HL-60 (cell line): ENCODE measurements around the gene MSI2.
A peak's percentile ranks its signal among the peaks of the same experiment; 100 is the strongest.

ENCODE experiments used
- DNase-seq, 2 experiments: peaks; one replicate each; pipeline ENCODE4 v3.0.0-alpha.2; 2010 to 2020; ENCODE audit warnings: low read depth in 1 of 2, low spot score in 1 of 2
- H3K27ac ChIP-seq: fragments of 250-450 bp; sonication (Bioruptor Pico); replicated peaks from 2 replicates; pipeline ENCODE4 v1.5.1; 2020; ENCODE audit warnings: mild to moderate bottlenecking, moderate library complexity
- H3K27me3 ChIP-seq: fragments of 250-450 bp; sonication (Bioruptor Pico); 2 replicates; pipeline ENCODE4 v1.5.1; 2021; ENCODE audit warnings: mild to moderate bottlenecking, moderate library complexity; ENCODE audit not compliant: insufficient read depth, poor library complexity, severe bottlenecking
- H3K4me3 ChIP-seq: replicated peaks from 2 replicates; pipeline ENCODE4 v1.5.1; 2011; ENCODE audit warnings: mild to moderate bottlenecking, control low read depth, low read length; ENCODE audit not compliant: insufficient read depth
- CTCF ChIP-seq: IDR thresholded peaks from one replicate; pipeline ENCODE4 v1.5.1; 2011; ENCODE audit warnings: low read length, control low read depth, inconsistent platforms; ENCODE audit not compliant: insufficient read depth
- GABPA ChIP-seq: IDR thresholded peaks from 2 replicates; pipeline ENCODE4 v1.6.1; 2012; ENCODE audit warnings: low read depth
- POLR2AphosphoS5 ChIP-seq: IDR thresholded peaks from 2 replicates; pipeline ENCODE4 v1.6.1; 2012; ENCODE audit warnings: low read depth
- REST ChIP-seq: IDR thresholded peaks from 2 replicates; pipeline ENCODE4 v1.6.1; 2012; ENCODE audit warnings: low read depth; ENCODE audit not compliant: insufficient replicate concordance
- SPI1 ChIP-seq: IDR thresholded peaks from 2 replicates; pipeline ENCODE4 v1.6.1; 2012; ENCODE audit warnings: low read depth, mild to moderate bottlenecking, borderline replicate concordance

MSI2 gene

DNA sequence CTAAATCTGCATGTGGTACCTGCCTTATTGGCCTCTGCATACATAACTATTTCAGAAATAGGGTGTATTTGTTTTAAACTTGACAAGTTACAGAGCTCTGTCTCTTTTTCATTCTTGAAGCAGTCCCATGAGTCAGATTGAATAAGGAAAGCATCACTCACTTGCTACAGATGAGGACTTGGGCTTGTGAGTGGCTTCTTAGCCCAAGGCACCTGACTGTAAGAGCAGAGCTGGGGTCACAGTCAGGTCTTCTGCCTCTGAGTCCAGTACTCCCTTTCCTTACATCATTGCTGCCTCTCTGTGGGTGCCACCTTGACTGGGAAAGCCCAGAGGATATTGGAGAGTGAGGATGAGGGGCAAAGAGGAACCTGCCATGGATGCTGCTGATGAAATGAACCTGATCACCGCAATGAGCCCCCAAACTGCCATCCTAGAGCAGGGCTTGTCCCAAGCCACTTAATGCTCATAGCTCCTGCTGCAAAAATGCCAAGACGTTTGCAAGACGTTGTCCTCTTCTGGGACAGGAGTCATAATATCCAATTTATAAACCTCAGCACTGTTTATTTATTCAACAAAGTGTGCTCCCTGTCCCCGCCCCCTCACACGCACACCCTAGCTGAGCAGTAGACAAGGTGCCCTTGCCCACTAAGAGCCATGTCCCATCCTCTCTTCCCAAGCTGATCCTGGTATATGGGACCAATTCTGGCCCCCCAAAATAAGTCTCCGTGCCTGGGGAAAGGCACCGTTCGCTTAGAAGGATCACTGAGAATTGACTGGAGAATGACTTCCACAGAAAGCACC, 414.6 kb downstream of the MSI2 start:
- Histone ChIP-seq H3K27ac (no peak overlapping the region), H3K27me3 (no peaks in the 10 kb centered on the region), H3K4me3 (no peak overlapping the region)
- DNase-seq: no peak
- TF ChIP-seq REST (no peak), SPI1 (no peak), GABPA (no peak), POLR2AphosphoS5 (no peak), CTCF (no peak)

- TF ChIP-seq CTCF (peak; percentile 90), REST (no peak), POLR2AphosphoS5 (no peak), SPI1 (no peak), GABPA (no peak)
- peak; percentile 60 to 81 for DNase-seq
- H3K27ac ChIP-seq: peak overlapping the region; percentile 12; the same call in 1 of the 2 replicates
- H3K27me3 ChIP-seq: no peaks in the 10 kb centered on the region
- H3K4me3 ChIP-seq: no peak overlapping the region
These were observed 415.6 kb downstream of the MSI2 start for GRCh38 chr17:57671667-57672632.

DNA sequence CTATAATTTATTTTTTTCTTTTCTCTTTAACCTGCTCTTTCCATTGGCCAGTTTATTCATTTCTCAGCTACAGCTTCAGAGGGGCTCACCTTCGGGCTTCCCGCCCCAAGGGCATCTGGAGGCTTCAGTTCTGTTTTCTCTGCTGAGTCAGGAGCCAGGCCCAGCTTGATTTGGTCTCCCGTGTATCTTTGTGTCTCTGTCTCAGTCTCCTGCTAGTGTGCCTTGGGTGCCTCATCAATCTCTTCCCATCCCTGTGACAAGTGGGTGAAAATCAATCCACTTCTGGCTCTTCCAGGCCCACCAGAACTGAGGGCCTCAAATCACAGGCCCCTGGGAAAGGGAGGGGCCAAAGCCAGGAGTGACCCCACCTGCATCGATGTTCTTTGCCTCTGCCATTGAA, 416.6 kb downstream of the MSI2 start:
- Histone ChIP-seq H3K27ac (no peak overlapping the region), H3K4me3 (no peak overlapping the region), H3K27me3 (no peaks in the 10 kb centered on the region)
- DNase-seq: no peak
- no peak for TF ChIP-seq POLR2AphosphoS5
- no peak for TF ChIP-seq GABPA
- TF ChIP-seq SPI1: no peak
- TF ChIP-seq CTCF: no peak
